GM18499 (cell line): ENCODE measurements around the gene MUC5B.

Source experiments
- ATAC-seq: cut with Tn5 transposase; IDR thresholded peaks from one replicate; pipeline ENCODE4 v1.9.1; 2021; ENCODE audit warnings: moderate number of reproducible peaks; ENCODE audit not compliant: insufficient read depth, unreplicated experiment

Gene MUC5B

DNA sequence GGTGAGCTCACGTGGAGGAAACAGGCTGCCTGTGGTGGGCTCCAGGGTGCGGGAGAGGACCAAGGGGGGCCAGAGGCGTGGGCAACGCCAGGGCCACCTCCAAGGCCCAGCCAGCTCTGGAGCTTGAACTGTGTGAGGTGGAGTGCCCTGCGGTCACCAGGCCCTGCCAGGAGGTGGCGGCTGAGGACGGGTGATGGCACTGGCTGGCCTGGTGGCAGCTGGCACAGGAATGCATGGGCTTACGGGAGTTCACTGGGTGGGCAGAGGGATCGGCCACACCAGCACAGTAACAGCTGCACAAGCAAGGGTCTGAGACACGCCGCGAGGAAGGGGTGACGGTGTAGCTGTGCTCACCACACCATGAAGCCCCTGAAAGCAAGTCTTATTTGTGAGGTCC, 70.8 kb downstream of the MUC5B start:
- no peak for ATAC-seq

DNA sequence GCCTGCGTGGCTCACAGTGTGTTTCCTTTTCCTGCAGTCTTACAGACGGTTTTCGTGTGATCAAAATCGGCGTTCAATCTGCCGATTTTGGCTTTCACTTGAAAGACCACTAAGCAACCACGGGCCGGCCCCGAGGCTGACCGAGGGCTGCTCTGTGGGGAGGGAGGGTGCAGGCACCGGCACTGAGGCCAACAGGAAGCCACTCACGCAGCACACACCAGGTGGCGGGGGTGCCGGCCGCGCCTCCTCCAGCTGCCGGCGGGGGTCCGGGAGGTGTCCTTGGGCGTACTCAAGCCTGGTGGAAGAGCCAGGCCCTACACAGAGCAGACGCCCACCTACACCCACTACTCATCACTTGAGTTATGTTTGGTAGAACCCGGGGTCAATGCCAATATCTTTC, 72.2 kb downstream of the MUC5B start:
- ATAC-seq: no peak

DNA sequence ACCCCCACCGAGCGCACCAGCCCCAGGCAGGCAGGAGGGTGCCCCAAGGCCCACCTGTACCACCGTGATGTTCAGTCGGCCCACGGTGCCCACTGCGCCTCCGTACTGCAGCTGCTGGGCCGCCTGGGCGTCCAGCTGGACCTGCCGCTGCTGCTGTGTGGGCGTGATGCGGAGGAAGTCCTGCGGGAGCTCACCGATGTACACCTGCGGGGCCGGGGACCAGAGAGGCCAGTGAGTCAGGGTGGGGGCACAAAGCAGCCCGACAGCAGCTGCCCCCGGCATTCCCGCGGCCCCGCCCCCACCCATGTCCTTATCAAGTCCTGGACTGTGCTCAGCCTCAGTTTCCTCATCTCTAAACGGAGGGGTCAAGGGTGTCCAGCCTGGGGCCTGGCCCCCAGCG, 72.7 kb downstream of the MUC5B start:
- no peak for ATAC-seq

DNA sequence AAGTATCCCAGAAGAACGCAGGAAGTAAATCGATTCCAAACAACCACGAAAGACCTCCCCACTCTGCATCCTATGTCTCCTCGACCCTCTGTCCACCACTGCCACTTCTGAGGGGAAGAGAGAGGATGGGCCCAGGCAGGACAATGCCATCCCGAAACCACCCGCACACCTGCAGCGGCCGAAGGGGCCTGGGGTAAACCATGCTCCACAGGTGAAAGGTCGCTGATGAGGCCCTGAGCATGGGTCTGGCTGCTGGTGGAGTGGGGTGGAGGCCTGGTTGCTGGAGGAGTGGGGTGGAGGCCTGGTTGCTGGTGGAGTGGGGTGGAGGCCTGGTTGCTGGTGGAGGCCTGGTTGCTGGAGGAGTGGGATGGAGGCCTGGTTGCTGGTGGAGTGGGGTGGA, 73.4 kb downstream of the MUC5B start:
- ATAC-seq: no peak

DNA sequence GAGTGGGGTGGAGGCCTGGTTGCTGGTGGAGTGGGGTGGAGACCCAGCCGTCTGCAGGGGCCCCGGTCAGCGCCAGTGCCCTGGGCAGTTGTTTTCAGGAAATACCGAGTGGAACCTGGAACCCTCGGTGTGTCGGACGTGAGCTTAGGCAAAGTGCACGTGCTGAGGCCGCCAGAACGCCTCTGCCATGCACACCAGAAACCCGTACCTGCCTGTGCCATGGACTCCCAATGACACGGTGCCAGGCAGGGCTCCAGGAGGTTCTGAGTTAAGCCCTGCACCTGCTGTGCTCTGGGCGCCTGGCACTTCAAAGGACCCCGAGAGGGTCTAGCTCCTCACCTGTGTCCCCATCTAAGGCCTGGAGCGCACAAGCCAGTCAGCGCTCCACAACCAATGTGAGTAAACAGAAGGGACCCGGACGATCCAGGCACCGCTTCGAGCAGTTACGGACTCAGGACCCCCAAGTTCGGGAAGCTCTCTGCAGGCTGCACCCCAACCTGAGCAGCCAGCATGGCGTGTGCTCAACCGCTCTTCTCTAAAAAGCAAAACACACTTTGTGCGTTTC, 74.2 kb downstream of the MUC5B start:
- ATAC-seq: no peak

- no peak for ATAC-seq
These were observed 75.0 kb downstream of the MUC5B start for GRCh38 chr11:1297576-1298473.

DNA sequence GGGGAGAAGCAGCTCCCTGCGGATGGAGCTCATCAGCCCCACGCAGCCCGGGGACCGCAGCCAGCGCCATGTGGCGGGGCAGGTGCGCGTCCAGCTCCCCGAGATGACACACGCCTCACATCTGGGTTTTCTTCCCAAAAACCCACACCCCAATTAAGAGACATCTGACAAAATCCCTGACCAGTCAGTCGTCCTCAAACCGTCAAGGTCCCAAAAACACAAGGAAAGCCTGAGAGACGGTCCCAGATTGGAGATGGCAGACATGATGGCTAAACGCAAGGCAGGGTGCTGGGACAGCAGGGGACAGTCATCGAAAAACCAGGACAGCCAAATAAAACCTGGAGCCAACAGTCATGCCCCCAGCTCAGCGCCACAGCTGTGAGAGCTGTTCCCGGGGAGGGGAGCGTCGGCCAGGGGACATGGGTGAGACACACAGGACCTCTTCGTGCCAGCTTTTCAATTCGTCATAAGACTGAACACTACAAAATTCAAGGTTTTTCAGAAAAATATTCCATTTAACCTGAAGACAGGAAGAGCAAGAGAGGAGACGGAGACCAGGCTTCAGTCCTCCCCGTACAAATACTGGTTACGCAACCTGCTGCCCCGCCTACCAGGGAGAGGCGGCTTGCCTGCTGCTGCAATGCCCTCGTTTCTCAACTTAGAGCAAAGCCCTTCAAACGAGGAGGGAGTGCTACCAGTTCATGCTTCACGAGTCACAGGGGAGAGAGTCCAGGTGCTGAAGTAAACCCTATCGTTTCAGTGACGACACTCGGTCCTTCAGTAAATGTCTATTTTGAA, 76.0 kb downstream of the MUC5B start:
- ATAC-seq: no peak

DNA sequence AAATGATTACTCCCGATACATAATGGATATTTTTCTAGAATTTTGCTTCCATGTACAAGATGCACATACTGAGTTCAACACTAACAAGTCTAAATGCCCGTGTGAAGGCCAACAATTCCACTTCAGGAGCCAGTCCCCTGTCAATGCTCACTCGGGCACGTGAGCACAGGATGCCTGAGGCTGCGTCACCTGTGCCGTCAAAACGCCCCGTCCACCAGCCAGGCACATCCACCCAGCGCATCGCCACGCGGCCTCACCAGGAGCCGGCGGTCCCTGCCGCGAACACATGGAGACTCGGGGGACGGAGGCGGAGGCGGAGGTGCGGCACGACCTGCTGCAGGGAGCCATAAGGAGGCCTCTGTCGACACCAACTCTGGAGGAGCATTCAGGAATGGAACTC, 76.8 kb downstream of the MUC5B start:
- no peak for ATAC-seq

GRCh38 chr11:1300121-1300520, 77.3 kb downstream of the MUC5B start:
- ATAC-seq: no peak

DNA sequence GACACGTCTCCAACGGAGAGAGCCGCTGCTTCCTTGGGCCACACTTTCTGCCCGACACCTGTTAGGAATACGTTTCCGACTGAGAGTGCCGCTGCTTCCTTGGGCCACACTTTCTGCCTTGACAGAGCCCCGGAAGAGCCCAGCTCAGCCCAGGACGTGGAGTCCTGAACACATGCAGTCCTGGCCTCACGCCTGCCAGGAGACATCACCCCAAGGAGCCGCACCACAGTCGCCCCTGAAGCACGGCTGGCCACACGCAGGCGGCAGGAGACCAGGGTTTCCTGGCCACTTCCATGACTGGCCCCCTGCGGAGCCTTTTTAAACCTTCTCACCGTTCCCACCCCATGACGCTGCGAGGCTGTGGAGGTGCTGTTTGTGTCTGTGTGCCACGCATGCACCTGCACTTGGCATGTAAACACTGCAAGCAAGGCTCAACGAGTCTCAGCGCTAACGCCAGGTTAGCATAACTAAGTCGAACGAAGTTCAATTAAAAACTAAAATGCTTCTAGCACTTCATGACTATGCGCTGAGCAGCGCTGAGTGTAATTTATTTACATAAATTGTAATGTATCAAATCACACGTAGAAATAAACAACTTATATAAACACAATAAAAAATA, 77.8 kb downstream of the MUC5B start:
- no peak for ATAC-seq

- no peak for ATAC-seq
These were observed 78.5 kb downstream of the MUC5B start for GRCh38 chr11:1301220-1302000.

- no peak for ATAC-seq
These were observed 79.2 kb downstream of the MUC5B start for GRCh38 chr11:1302041-1302460.

GRCh38 chr11:1302461-1303125, 79.7 kb downstream of the MUC5B start:
- no peak for ATAC-seq

- no peak for ATAC-seq
These were observed 80.4 kb downstream of the MUC5B start for GRCh38 chr11:1303126-1303821.

DNA sequence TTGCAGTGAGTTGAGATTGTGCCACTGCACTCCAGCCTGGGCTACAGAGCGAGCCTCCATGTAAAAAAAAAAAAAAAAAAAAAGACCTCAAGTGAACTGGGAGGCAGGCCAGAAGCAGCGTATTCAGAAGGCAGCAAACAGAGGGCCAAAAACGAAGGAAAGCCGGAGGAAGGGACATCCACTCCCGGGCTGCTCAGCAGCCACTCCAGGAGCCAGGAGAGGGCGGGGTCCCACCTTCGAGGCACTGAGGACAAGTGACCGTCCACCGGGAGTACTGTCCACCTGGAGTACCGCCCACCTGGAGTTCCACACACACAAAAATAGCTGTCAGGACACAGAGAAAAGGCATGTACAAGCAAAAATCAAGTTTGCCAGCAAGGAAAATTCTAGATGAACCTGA, 81.1 kb downstream of the MUC5B start:
- ATAC-seq: no peak

DNA sequence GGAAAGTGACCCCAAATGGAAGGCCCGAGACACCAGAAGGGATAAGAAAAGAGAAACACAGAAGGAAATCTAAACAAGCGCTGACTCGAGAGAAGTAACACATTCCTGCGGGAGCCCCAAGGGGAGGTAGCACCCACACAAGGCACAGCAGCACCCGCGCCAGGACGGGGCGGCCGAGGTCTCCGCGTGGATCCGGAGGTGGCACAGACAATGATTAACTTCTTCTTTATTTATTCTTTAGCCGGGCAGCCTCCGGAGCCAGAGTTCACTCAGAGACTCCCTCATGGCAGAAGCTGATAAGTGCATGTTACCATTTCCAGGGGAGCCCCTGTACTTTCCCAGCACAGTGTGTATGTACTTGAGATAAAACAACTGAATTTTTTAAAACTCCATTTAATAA, 81.5 kb downstream of the MUC5B start:
- ATAC-seq: no peak

DNA sequence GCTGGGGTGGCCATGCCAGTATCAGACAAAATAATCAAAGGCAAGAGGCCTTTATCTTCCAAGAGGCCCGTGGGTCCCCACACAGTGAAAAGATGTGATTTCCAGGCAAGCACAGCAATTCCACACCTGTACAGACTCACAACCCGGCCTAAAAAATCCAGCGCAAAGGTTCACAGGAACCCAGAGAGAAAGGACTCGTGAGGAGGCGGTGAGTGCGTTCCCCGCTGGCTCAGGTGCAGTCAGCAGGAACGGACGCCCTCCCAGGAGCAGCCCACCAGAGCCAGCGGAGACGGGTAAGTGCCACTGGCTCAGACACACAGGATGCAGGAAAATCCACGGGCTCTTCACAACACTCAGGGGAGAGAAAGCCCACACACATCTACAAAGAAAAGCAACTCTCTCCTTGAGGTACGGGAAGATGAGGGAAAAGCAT, 82.2 kb downstream of the MUC5B start:
- no peak for ATAC-seq

DNA sequence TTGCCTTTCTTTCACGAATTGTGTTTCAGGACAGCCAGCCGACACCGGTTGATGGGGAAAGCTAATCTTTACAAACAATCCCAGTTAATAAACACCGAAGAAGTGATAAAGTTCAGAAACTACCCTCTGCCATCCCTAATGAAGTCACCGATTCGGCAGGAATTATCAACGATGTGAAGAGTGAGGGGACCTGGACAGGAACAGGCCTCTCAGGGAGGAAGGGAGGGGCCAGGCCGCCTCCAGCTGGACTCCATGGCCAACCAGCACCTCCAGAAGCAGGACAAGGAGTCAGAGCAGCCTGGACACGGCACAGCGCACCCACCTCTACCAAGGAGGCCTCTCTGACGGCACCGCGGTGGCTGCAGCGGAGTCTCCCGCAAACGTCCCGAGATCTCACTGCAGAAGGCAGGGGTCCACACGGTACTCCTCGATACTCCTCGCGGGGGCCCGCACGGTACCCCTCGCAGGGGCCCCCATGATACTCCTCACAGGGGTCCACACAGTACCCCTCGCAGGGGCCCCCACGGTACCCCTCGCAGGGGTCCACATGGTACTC, 82.7 kb downstream of the MUC5B start:
- ATAC-seq: no peak
